Measurements from ENCODE around the gene ATP4B.
"Not testable (repeated sequence)": the region's sequence is repeated elsewhere in the genome, so short reads cannot be mapped to it uniquely, and the experiment has no call there.

Gene ATP4B

GRCh38 chr13:113639616-113640262 lies 18.3 kb downstream of the ATP4B start:
- FAIRE-seq: no peak

GRCh38 chr13:113638806-113639205 lies 19.2 kb downstream of the ATP4B start:
- no peak for FAIRE-seq

GRCh38 chr13:113638173-113638746 lies 19.7 kb downstream of the ATP4B start:
- no peak for FAIRE-seq

- FAIRE-seq: no peak
Measured at GRCh38 chr13:113637262-113638160, 20.5 kb downstream of the ATP4B start.

GRCh38 chr13:113636266-113636963 lies 21.6 kb downstream of the ATP4B start:
- no peak for FAIRE-seq

- FAIRE-seq: no peak
Measured at GRCh38 chr13:113635709-113636108, 22.3 kb downstream of the ATP4B start.

- no peak for FAIRE-seq
Measured at GRCh38 chr13:113635048-113635420, 23.0 kb downstream of the ATP4B start.

- FAIRE-seq: no peak
Measured at GRCh38 chr13:113634279-113635047, 23.5 kb downstream of the ATP4B start.

- no peak for FAIRE-seq
Measured at GRCh38 chr13:113633485-113633873, 24.5 kb downstream of the ATP4B start.

GRCh38 chr13:113632706-113633484 lies 25.1 kb downstream of the ATP4B start:
- no peak for FAIRE-seq

GRCh38 chr13:113631341-113632095 lies 26.5 kb downstream of the ATP4B start:
- no peak for FAIRE-seq

GRCh38 chr13:113630804-113631203 lies 27.2 kb downstream of the ATP4B start:
- no peak for FAIRE-seq

GRCh38 chr13:113630296-113630695 lies 27.7 kb downstream of the ATP4B start:
- no peak for FAIRE-seq

GRCh38 chr13:113629866-113630265 lies 28.1 kb downstream of the ATP4B start:
- FAIRE-seq: no peak

GRCh38 chr13:113628291-113629270 lies 29.4 kb downstream of the ATP4B start:
- FAIRE-seq: no peak

GRCh38 chr13:113627136-113627535 lies 30.9 kb downstream of the ATP4B start:
- FAIRE-seq: no peak

- FAIRE-seq: no peak
Measured at GRCh38 chr13:113625965-113626721, 31.9 kb downstream of the ATP4B start.

GRCh38 chr13:113624640-113625304 lies 33.2 kb downstream of the ATP4B start:
- FAIRE-seq: not testable (repeated sequence)

Data from G401.6 (cell line).